HuH-7.5 (cell line): ENCODE measurements around the gene ELL.

Experiments
- DNase-seq: peaks from one replicate; pipeline ENCODE4 v3.0.0; 2011; ENCODE audit warnings: low spot score

The ELL gene

GRCh38 chr19:18504886-18505610 is 16.8 kb downstream of the ELL start:
- no peak for DNase-seq

GRCh38 chr19:18503971-18504885 is 17.6 kb downstream of the ELL start:
- DNase-seq, result peak; percentile 95

- no peak for DNase-seq
These were observed 18.4 kb downstream of the ELL start for GRCh38 chr19:18503337-18503970.

- no peak for DNase-seq
These were observed 19.1 kb downstream of the ELL start for GRCh38 chr19:18502638-18503294.

- no peak for DNase-seq
These were observed 19.6 kb downstream of the ELL start for GRCh38 chr19:18502246-18502637.

- DNase-seq, result no peak
These were observed 20.0 kb downstream of the ELL start for GRCh38 chr19:18501832-18502231.

- no peak for DNase-seq
These were observed 20.5 kb downstream of the ELL start for GRCh38 chr19:18501351-18501750.

GRCh38 chr19:18500799-18501198 is 21.1 kb downstream of the ELL start:
- DNase-seq, result no peak

- no peak for DNase-seq
These were observed 21.5 kb downstream of the ELL start for GRCh38 chr19:18500376-18500775.

- no peak for DNase-seq
These were observed 22.7 kb downstream of the ELL start for GRCh38 chr19:18499055-18499775.

- DNase-seq, result no peak
These were observed 25.0 kb downstream of the ELL start for GRCh38 chr19:18496980-18497256.

- no peak for DNase-seq
These were observed 25.5 kb downstream of the ELL start for GRCh38 chr19:18496167-18496979.

- no peak for DNase-seq
These were observed 26.5 kb downstream of the ELL start for GRCh38 chr19:18495204-18495911.

GRCh38 chr19:18494267-18494607 is 27.6 kb downstream of the ELL start:
- no peak for DNase-seq

GRCh38 chr19:18493440-18494266 is 28.2 kb downstream of the ELL start:
- DNase-seq, result no peak

GRCh38 chr19:18491995-18492953 is 29.6 kb downstream of the ELL start:
- DNase-seq, result no peak

GRCh38 chr19:18490728-18491127 is 31.1 kb downstream of the ELL start:
- DNase-seq, result no peak

- no peak for DNase-seq
These were observed 32.2 kb downstream of the ELL start for GRCh38 chr19:18489627-18490184.
